Gastroesophageal sphincter (tissue), 3 donors: ENCODE data around the gene CCDC80.

Experiments used
- POLR2A ChIP-seq, 2 donors: fragments of 450-650 bp; IDR thresholded peaks; one replicate each; pipeline ENCODE4 v1.6.1; 2017; ENCODE audit warnings: antibody characterized with exemption in 2 of 2, mild to moderate bottlenecking in 2 of 2, moderate library complexity in 1 of 2
- POLR2AphosphoS5 ChIP-seq: sonication (generic); formaldehyde crosslinking; IDR thresholded peaks from one replicate; pipeline ENCODE4 v1.6.1; 2017; ENCODE audit warnings: antibody characterized with exemption
- TF ChIP-seq, protein P1 (sequence below), 4 experiments: fragments of 200-600 bp in 2 of 4; fragments of 450-650 bp in 2 of 4; sonication (generic) in 1 of 4; IDR thresholded peaks; one replicate each; pipeline ENCODE4 v1.5.1; 2017 to 2019; ENCODE audit warnings: antibody characterized with exemption in 4 of 4, mild to moderate bottlenecking in 2 of 4, moderate library complexity in 2 of 4

DNA sequence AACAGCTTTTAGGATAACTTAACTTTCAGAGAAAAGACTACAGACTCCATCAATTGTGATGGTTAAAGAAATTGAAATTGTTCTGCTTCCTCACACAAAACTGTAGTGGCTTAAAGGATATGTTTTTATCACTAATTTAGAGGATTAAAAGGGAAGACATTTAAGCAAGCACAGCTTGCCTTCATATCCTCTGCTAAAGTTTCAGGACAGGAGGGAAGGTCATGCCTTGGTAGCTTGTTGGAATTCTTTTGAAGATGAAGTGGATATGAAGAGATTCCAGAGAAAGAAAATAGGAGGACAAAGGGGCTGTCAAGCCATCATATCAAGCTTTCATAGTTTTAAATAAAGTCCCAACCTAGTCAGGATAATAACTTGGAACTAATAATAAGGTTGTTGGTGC lies 33.1 kb downstream of the CCDC80 start:
- TF ChIP-seq, protein P1, sequence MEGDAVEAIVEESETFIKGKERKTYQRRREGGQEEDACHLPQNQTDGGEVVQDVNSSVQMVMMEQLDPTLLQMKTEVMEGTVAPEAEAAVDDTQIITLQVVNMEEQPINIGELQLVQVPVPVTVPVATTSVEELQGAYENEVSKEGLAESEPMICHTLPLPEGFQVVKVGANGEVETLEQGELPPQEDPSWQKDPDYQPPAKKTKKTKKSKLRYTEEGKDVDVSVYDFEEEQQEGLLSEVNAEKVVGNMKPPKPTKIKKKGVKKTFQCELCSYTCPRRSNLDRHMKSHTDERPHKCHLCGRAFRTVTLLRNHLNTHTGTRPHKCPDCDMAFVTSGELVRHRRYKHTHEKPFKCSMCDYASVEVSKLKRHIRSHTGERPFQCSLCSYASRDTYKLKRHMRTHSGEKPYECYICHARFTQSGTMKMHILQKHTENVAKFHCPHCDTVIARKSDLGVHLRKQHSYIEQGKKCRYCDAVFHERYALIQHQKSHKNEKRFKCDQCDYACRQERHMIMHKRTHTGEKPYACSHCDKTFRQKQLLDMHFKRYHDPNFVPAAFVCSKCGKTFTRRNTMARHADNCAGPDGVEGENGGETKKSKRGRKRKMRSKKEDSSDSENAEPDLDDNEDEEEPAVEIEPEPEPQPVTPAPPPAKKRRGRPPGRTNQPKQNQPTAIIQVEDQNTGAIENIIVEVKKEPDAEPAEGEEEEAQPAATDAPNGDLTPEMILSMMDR (IDR thresholded peaks at IDR 0.05): no peak
- TF ChIP-seq POLR2AphosphoS5 (no peak), POLR2A (IDR thresholded peaks at IDR 0.05) (no peak)
